GM21515 (cell line): ENCODE results near the gene RGPD4.
"Not testable (repeated sequence)": the region's sequence is repeated elsewhere in the genome, so short reads cannot be mapped to it uniquely, and the experiment has no call there.

ENCODE experiments used
- ATAC-seq: cut with Tn5 transposase; IDR thresholded peaks from one replicate; pipeline ENCODE4 v1.9.1; 2021; ENCODE audit not compliant: unreplicated experiment

Gene RGPD4

DNA sequence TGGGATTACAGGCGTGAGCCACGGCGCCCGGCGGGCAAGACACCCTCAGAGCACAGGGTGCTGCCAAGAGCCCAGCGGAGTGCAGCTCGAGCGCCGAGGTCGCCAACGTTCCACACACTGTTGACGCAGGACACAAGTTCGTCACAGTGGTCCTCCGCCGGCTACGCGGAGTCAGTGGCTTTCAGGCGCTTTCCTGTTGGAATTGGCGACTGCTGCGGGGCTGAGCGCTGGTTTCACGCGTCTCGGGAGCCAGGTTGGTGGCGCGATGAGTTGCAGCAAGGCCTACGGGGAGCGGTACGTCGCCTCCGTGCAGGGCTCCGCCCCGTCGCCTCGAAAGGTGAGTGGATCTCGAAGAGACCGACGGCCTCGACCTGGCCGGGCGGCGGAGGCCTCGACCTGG lies at the start of gene RGPD4:
Gene RGPD4 (plus strand): TSS at position 144 of the 400 bp plus-strand sequence. CDS start 122 bp downstream, at position 266.
- ATAC-seq: not testable (repeated sequence)

DNA sequence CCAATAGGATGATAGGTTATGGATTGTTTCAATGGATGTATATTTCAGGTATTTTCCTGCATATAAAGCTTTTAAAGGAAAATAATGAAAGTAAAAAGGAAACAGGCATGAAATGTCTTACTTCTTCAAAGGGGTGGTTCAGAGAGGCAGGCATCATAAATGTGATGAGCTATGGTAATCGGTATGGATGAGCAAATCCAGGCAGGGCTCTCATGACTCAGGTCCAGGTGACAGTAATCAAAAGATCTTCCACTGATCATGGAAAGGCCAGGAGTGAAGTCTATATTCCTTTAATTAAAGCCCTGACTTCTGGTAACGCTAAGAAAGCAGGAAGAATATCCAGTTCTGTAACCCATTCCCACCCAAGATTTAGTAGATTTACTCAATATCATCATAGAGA lies 48.7 kb upstream of the RGPD4 start:
- ATAC-seq: no peak

DNA sequence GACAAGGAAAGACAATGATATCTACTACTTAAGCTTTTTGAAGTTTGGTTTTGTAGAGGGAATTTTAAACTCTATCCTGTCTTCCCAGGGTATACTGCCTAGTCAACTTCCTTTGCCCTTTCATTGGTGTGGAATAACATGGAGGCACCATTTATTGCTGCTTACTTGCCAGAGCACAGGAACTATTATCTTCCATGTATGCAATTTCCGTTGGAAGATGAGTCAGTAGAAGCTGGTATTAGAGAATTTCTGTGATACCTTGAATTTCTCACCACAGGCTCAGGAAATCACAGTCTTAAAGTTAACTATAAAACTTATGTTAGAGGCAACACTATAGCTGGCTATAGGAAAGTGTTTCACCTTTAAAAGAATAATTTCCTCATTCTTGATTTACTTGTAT lies 40.9 kb upstream of the RGPD4 start:
- ATAC-seq: no peak

- ATAC-seq: no peak
Observed at GRCh38 chr2:107790837-107791236, 35.9 kb upstream of the RGPD4 start.

- ATAC-seq: no peak
Observed at GRCh38 chr2:107801498-107801897, 25.2 kb upstream of the RGPD4 start.

GRCh38 chr2:107804608-107805498 lies 21.8 kb upstream of the RGPD4 start:
- ATAC-seq: no peak

DNA sequence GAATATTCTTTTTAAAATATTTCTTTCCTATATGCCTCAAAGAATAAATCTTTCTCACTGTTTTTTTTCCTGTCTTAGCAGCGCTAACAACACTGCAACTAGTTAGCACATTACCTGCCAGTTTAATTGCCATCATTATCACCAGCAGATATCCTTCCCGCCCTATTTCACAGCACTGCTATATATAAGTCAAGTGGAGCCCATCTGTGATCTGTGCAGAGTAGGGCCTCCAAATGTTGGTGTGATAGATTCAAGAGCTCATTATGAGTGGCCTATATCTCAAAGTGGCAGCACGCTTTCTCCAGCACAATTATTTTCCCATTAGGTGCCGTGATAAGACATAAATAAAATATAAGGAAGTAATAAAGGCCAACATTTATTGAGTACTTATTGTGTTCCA lies 19.8 kb upstream of the RGPD4 start:
- ATAC-seq: no peak

- ATAC-seq: no peak
Observed at GRCh38 chr2:107807988-107808387, 18.7 kb upstream of the RGPD4 start.

- ATAC-seq: no peak
Observed at GRCh38 chr2:107808959-107809358, 17.7 kb upstream of the RGPD4 start.

- no peak for ATAC-seq
Observed at GRCh38 chr2:107809835-107810234, 16.9 kb upstream of the RGPD4 start.

- ATAC-seq: no peak
Observed at GRCh38 chr2:107810734-107811133, 16.0 kb upstream of the RGPD4 start.

- ATAC-seq: no peak
Observed at GRCh38 chr2:107811411-107811810, 15.3 kb upstream of the RGPD4 start.

- no peak for ATAC-seq
Observed at GRCh38 chr2:107812006-107812405, 14.7 kb upstream of the RGPD4 start.

GRCh38 chr2:107817378-107817777 lies 9.3 kb upstream of the RGPD4 start:
- no peak for ATAC-seq

- ATAC-seq: no peak
Observed at GRCh38 chr2:107822302-107822701, 4.4 kb upstream of the RGPD4 start.

DNA sequence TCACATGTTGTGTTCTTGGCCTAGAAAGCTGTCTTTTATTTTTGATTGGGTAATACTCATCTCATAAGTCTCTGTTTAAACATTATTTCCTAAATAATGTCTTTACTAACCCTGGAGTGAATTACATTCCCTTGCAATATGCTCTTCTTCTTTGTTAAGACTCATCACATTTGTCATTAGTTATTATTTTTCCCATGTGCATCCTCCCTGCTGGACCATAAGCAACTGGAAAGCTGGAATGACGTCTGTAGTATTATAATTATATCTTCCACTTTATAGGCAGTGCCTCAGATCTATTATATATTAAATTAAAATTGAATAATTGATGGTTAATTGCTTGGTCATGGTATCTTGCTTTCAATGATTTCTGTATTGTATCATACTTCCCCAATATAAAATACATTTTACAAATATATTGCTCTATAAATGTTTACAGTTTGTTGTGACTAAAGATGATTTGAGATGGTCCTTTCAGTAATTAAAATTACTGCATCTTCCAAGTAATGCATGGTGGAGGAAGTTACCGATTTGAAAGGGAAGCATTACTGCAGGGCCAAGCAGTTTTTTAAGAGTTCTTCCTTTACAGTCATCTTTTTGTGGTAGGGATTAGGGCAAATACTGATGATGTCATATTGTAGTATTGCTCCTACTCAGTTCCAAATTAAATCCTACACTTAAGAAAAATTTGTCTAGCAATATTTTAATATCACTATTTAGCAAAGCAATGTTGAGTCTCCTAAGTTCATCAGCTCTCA lies 2.1 kb upstream of the RGPD4 start:
- no peak for ATAC-seq

GRCh38 chr2:107825206-107825563 lies 1.5 kb upstream of the RGPD4 start:
- no peak for ATAC-seq

DNA sequence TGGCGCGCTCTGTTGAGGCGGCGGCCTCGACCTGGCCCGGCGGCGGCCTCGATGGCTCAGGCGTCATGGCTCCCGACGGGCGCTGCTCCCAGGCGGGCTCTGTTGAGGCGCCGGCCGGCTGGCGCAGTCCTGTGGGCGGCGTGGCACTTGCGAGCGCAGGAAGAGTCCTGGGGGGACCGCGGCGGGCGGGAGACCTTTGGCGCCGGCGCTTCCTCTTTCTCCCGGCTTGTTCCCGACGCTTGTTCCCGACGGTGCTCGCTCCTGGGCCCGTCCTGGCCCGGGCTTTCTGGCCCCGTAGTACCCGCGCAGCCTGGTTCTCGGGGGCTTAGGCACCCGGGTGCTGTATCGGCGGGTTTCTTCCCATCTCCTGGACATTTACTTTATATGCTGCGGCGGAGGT lies 2.8 kb downstream of the RGPD4 start:
- not testable (repeated sequence) for ATAC-seq

GRCh38 chr2:107833152-107833551 lies 6.5 kb downstream of the RGPD4 start:
- ATAC-seq: not testable (repeated sequence)

DNA sequence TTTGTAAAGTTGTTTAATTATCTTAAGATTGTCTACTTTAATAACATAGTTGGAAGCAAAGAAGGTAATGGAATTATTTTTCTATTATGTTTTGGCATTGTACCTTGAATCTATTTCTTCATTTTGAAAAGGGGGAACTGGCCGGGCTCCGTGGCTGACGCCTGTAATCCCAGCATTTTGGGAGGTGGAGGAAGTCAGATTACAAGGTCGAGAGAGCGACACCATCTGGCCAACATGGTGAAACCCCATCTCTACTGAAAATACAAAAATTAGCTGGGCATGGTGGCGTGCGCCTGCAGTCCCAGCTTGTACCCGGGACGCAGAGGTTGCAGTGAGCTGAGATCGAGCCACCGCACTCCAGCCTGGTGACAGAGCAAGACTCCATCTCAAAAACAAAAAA lies 6.9 kb downstream of the RGPD4 start:
- not testable (repeated sequence) for ATAC-seq

GRCh38 chr2:107916121-107916520 lies 89.4 kb downstream of the RGPD4 start:
- ATAC-seq: not testable (repeated sequence)

- ATAC-seq: peak; percentile 85
Observed at GRCh38 chr2:107916696-107917370, 90.1 kb downstream of the RGPD4 start.
